DLD1 (cell line): Measurements from ENCODE around the gene MARK1.

Experiments used
- in situ Hi-C: cut with HindIII; loops from 2 replicates; pipeline ENCODE4 v1.10.0; 2017; ENCODE audit warnings: low sequenced_read_pairs

The MARK1 gene

DNA sequence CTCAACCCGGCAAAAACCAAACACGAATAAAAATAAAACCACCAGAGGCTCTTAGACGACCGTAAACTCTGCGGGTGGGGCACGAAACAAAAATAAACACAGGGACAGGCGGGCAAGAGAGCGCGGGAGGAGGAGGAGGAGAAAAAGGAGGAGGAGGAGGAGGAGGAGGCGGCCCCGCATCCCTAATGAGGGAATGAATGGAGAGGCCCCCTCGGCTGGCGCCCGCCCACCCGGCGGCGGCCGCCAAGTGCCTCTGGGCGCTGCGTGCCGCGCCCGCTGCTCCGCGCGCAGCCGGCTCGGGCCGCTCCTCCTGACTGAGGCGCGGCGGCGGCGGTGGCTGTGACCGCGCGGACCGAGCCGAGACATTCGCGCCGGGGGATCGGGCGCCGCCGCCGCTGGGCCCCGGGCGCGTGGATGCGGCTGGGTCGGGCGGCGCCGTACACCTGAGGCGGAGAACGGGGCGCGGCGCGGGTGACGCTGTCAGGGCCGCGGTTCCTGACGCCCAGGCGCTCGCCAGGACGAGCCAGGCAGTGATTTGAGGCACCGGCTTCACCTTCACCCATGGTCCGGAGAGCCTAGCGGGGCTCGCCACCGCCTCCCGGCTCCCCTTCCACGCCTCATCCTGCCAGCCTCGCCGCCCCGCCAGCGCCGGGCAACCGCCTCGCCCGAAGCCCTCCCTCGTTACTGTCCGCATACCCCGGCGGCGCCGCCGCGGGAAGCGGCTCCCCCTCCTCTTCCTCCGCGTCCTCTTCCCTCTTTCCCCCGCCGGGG, at the start of gene MARK1:
MARK1 (plus strand) TSS at position 229 of the 771 bp plus-strand sequence. CDS start 687 bp downstream, outside the sequence.
- in situ Hi-C loops = no loop called here

DNA sequence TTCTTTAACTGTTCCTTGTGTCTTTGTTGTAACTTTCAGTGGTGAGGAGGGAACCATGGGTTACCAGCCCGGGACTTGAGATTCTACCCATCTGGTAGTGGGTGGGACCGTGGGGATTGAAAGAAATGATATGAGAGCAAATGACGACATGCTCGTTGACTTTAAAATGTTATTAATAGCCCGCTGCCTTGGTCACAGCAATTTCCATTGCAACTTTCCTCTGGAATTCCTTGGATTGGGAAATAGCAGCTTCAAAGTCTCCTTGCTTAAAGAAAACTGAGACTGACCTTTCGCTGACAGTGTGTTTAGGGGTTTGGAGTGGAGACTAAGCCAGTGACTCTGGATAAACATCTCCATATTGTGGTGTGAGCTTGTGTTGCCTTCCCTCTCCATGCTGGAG, 44.2 kb upstream of the MARK1 start:
- in situ Hi-C loops = no loop called here

- in situ Hi-C loops = no loop called here
These were observed 43.8 kb upstream of the MARK1 start for GRCh38 chr1:220484135-220484534.

DNA sequence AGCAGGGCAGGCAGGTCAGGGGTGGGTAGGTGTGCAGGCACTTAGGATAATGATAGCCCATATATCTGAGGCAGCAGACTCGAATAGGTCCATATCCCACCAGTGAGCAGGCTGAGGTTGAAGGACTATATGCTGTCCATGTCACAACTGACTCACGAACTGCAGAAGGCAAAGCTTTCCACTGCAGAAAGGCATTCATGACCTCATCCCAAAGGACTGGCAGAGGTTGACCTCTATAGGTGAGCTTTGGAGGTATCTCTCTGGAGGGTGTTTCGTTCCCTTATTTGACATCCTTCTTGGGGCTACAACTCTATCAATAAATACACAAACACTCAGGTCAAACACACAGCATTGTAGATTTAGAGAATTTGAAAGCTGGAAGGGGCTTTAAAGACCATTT, 42.8 kb upstream of the MARK1 start:
- in situ Hi-C loops = no loop called here

DNA sequence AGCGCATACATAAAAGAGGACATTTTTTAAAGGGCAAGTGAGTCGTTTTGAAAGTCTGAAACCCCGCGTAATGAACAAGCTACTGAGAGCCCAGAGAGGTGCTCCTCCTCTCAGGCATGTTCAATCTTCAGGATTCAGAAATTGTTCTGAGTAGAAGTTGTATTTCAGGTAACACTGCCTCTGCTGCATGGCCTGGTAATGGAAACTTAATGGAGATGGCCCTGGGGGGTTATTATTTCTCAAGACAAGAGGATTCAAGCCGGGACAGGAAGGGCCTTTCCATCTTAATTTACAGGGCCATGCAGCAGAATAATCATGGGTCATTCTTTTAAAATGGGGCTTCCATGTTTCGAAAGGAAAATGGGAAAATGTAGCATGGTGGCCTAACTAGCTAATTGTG, 42.1 kb upstream of the MARK1 start:
- in situ Hi-C loops = no loop called here

GRCh38 chr1:220487297-220487820, 40.6 kb upstream of the MARK1 start:
- in situ Hi-C loops = no loop called here

DNA sequence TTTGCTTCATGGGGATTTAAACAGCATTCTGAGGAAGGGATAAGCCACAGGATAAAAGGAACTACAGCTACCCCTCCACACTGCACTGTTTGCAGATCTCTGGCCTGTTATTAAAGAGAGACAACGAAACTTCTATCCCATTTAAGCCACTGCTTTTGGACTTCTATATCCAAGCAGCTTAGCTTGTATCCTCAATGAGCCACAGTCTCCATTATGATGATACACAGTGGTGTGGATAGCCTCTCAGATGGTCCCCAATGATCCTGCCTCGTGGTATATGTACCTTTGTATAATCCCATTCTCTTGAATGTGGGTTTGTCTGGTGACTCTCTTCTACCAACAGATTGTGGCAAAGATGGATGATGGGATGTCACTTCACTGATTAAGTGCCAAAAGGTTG, 36.0 kb upstream of the MARK1 start:
- in situ Hi-C loops = no loop called here

DNA sequence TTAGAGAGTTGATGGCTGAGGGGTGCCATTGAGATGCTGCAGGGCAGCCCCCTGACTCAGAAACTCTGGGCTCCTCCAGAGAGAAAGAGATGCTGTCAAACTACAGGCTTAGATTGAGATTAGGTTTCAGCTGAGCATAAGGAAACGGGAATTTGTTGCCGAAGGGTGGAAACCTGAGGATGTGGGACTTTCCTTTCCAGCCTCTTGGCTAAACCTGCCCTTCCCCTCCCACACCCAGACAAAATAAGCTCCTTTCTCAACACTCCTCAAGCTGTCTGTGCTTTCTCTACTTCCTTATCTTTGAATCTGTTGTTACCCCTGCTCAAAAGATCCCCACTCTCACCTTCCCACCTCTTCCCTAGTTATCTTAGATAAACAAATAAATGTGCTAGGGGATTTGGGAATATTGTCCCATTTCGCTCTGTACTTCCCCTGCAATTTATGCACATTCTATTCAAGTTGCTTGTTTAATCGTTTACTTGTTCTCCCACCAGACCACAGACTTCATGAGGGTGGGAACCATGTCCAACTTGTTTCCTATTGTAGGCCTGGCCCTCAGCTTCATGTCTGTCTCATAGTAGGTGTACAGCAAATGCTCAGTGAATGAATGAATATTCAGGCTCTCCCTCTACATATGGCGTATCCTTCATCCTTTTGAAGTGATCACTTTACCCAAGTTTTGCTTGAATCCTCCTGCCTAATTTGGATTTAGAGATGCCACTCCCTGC, 30.6 kb upstream of the MARK1 start:
- in situ Hi-C loops = no loop called here

DNA sequence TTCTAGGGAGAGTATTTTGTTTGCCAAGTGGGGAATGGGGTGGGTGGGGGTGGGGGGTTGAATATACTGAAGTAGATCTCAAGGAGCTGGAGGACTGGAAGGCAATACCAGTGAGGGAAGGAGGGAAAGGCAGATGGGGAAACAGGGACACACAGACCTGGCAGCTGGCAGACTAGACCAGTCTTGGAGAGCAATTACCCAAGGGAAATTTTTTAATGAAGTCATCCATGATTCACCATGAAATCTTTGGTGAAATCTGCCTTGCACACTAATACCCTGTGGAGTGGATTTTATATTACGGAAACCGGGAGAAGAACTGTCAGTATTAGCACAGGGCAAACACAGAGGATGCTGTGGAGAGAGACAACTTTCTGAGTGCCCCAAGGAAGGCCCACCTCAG, 29.7 kb upstream of the MARK1 start:
- in situ Hi-C loops = no loop called here

GRCh38 chr1:220500372-220500771, 27.6 kb upstream of the MARK1 start:
- in situ Hi-C loops = no loop called here

DNA sequence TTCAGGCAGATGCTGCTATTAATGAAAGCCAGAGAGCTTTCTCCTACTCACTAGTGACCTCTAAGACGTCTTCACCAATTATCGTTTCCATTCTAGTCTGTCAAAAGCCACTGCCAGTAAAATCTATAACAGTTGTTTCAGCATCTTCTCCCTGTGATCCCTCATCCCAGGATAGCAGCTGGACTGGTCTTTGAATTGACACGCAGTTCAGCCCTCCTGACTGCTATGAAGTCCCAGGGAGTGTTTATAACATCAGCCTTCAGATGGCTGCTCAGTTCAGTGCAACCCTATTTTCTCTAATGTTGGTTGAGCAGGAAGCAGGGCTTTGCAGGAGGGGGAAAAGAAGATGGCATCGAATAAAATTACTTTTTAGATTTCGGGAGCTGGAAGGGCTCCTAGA, 23.6 kb upstream of the MARK1 start:
- in situ Hi-C loops = no loop called here

DNA sequence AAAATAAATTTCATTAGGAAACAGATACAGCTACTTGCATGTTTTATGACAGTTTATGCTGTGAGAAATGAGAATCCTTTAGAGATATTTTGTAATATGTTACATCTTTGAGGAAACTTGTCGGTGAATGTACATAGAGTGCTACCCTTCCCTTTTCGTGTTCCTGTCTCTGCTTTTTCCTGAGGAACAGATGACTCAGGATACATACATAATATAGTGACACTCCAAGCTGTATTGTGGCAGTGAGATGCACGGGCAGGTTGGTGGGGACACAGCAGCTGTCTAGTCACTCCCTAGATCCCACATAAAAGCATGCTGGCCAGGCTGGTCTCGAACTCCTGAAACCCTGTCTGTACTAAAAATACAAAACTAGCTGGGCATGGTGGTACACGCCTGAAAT, 20.9 kb upstream of the MARK1 start:
- in situ Hi-C loops = no loop called here

GRCh38 chr1:220511179-220511578, 16.8 kb upstream of the MARK1 start:
- in situ Hi-C loops = no loop called here

GRCh38 chr1:220511785-220512184, 16.2 kb upstream of the MARK1 start:
- in situ Hi-C loops = no loop called here

- in situ Hi-C loops = no loop called here
These were observed 14.1 kb upstream of the MARK1 start for GRCh38 chr1:220513834-220514233.

- in situ Hi-C loops = no loop called here
These were observed 13.7 kb upstream of the MARK1 start for GRCh38 chr1:220514256-220514655.

DNA sequence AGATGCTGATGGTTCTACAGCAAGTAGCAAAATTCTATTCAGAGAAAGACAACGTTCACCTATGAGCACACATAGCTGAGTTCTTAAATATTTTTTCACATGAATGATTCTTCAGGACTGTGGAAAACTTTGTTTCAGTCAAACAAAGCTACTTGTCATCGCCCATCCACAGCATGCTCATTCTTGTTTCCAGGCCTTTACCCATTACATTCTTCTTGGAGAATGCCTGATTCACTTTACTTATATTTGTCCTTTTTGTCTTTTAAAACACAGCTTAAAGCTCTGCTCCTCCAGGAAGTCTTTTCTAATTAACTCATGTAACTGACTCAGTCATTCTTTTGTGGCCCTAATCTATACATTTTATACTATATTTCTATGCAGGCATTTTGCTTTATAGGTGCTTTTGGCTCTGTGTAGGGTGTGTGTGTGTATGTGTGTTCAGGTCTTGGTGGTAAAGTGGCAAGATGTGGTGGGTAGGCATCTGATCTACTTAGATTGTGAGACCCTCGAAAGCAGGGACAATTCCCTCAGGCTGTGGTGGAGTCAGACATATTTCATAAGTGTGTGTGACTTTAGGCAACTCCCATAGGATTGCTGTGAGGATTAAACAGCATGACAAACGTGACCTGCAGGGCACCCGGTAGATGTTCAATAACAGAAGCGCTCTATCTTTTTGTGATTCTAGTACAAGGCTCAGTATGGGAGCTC, 11.8 kb upstream of the MARK1 start:
- in situ Hi-C loops = no loop called here

- in situ Hi-C loops = no loop called here
These were observed 11.3 kb upstream of the MARK1 start for GRCh38 chr1:220516722-220517042.

DNA sequence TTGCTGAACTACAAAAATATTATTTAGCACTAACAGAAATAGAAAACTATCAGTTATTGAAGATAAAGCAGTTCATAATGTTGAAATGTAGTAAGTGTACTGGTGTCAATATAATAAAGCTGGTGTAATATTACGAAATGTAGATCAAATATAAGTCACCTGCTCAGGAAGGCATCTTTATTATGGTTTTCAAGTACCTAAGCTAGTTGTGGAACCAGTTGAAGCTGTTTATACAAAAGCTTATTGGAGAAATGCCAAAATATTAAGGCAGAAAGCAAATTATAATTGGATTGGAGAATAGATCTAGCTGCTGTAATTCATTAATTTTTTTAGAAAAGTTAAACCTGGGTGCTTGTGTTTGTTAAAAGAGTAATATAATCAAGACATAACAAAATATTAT, 6.2 kb upstream of the MARK1 start:
- in situ Hi-C loops = no loop called here

DNA sequence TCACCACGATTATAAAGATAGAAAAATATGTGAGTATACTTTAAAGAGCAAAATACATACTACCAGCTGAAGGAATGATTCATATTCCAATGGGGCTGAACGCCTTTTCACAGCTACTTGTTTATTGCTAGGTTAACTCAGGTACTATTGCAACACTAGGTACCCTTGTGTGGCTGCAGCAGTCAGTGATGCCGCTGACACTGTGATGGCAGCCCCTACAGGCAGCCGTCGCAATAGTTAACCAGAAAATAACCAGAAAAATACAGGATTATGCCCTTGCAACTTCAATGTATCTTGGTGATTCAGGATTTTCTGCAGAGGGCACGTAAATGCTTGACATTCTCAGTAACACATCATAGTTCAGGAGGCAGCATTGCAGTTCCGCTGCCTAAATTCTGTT, 1.6 kb upstream of the MARK1 start:
- in situ Hi-C loops = no loop called here

DNA sequence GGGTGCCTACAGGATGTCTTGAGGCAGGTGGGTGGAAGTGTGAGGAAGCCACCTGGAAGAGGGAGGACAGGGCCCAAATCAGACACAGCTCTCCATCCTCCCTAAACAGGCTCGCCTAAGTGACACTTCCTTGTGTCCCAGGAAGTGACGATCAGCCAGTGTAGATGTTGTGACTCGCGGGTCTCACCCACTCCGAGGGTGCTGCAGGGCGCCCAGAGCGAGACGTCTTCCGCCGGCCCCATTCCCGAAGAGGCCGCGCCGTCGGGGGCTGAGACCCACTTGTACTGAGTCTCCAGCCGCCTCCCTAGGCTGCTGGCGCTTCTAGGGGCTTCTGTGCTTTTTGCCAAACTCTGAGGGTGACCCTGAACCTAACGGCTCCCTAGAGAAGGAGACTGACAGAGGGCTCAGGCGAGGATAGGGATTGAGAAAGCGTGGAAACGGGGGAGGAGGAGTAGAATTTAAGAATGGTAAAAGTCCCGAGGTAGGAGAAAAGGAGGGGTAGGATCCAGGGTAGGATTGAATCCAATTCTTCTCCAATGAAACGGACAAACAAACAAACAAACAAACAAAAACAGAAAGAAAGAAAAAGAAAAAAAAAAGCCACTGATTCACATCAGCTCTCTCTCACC, 543 bp upstream of the MARK1 start:
- in situ Hi-C loops = no loop called here
